Fibroblast of lung (primary cell): ENCODE data around the gene MALL.

Experiments used
- CTCF ChIP-seq, 2 donors: IDR thresholded peaks in 1 of 2; conservative IDR thresholded peaks in 1 of 2; 1 replicate in 1 of 2; 2 replicates in 1 of 2; pipeline ENCODE4 v1.5.1; 2011 to 2012; ENCODE audit warnings: low read length in 2 of 2, control low read depth in 1 of 2, inconsistent platforms in 1 of 2, low read depth in 1 of 2, mild to moderate bottlenecking in 1 of 2
- EZH2 ChIP-seq: IDR thresholded peaks from 2 replicates; pipeline ENCODE4 v1.5.1; 2012; ENCODE audit warnings: low read length, control low read depth, mild to moderate bottlenecking; ENCODE audit errors: missing control alignments

GRCh38 chr2:110101901-110102803 lies 13.5 kb downstream of the MALL start:
- TF ChIP-seq CTCF (conservative IDR thresholded peaks at IDR 0.05 in 1 of 2, IDR thresholded peaks at IDR 0.05 in 1 of 2; ENCODE audit: low read depth in 1 of 2, low read length in 2 of 2) (no peak), EZH2 (no peak)
